Psoas muscle (tissue), 8 donors: ENCODE data around the gene OR4N5. TPM values are rescaled to one million over a fixed set of nuclear protein-coding genes. Genes with fewer than 3 reads are reported as not detected.

ENCODE experiments used
- ATAC-seq, 4 donors: fragments of 200-7000 bp; cut with Tn5 transposase; one replicate each; pipeline ENCODE4 v1.9.1; 2020; ENCODE audit warnings: moderate library complexity in 3 of 4, mild to moderate bottlenecking in 2 of 4
- DNase-seq, 2 donors: peaks; one replicate each; pipeline ENCODE4 v3.0.0-alpha.2; 2020
- H3K27ac ChIP-seq: fragments of 200-600 bp; one replicate; pipeline ENCODE4 v1.8.0; 2022
- H3K27me3 ChIP-seq, 3 donors: fragments of 200-600 bp in 1 of 3; one replicate each; pipeline versions ENCODE4 v1.6.1 to v1.8.0; 2013 to 2022; ENCODE audit warnings: low read length in 2 of 3, mild to moderate bottlenecking in 2 of 3, moderate library complexity in 1 of 3; ENCODE audit not compliant: insufficient read depth in 3 of 3
- H3K36me3 ChIP-seq, 2 donors: fragments of 200-600 bp in 1 of 2; one replicate each; pipeline versions ENCODE4 v1.6.1 to v1.8.0; 2013 to 2022; ENCODE audit warnings: low read depth in 1 of 2, mild to moderate bottlenecking in 1 of 2, moderate library complexity in 1 of 2; ENCODE audit not compliant: insufficient read depth in 1 of 2
- H3K4me1 ChIP-seq: fragments of 200-600 bp; one replicate; pipeline ENCODE4 v1.8.0; 2022
- H3K4me3 ChIP-seq: fragments of 200-600 bp; one replicate; pipeline ENCODE4 v1.8.0; 2022; ENCODE audit warnings: mild to moderate bottlenecking
- H3K9me3 ChIP-seq: fragments of 200-600 bp; one replicate; pipeline ENCODE4 v1.8.0; 2022
- WGBS, 3 donors: extraction: QIAGEN DNeasy Blood & Tissue Kit; methylation state at CpG; one replicate each; pipeline versions ENCODE4 v1.1.6 to v1.1.7; 2013; 5-methylcytosine and 5-hydroxymethylcytosine counted together
- intact Hi-C, 2 donors: fragments of 100-400 bp; cut with DNase I; formaldehyde crosslinking; loops; one replicate each; pipeline versions ENCODE4 v1.11.0 to v1.14.2; 2022
- polyA plus RNA-seq, 3 donors: library from polyadenylated mRNA; stranded (reverse); fragments of 200-250 nt; gene quantifications; one replicate each; pipeline ENCODE4 v1.2.3, GENCODE V29; 2013
- total RNA-seq, 4 donors: library from RNA; stranded (reverse); fragmentation: NEBNext Ultra II Directional in 2 of 4; extraction: Animal tissue kit (Norgen Biotek cat#: 25700) in 2 of 4; gene quantifications; one replicate each; pipeline versions ENCODE4 v1.2.1 to v1.2.4, GENCODE V29; 2021 to 2023
- TF ChIP-seq, protein P1 (sequence below): fragments of 200-600 bp; IDR thresholded peaks from one replicate; pipeline ENCODE4 v1.8.0; 2022; ENCODE audit warnings: antibody characterized with exemption
- donor health status: healthy with polysubstance abuse.
- donor health status: DM: no; HTN: no; CAD: no; lungs with moderate emphysema.
- donor health status: Bipolar disorder and iron deficiency.
- donor health status: healthy.
- donor health status: DM: yes; HTN: yes; CAD: no.
- donor health status: DM: no; HTN: no; CAD: no.
- donor health status: DM: no; HTN: no; CAD: no.
- donor health status: DM: yes; HTN: yes; CAD: no.

Gene OR4N5
- total and polyA plus RNA-seq, 7 donors, result not detected

DNA sequence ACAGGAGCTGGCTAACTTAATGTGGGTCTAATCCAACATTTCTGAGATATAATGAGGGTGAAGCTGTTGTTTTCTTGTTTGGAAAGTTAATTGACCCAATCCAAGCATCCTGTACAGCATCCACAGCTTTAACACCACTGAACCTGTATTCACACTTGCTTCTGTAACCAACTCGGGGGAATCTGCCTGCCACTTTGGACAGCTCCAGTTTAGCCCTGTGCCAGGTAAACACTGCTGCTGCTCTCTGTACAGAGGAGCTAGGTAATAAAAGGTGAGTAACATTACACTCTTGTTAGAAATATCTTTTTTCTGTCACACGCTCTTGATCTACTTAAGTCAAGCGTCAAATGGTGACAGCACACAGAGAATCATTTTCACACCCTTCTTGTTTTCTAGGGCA lies 52.8 kb downstream of the OR4N5 start:
- Histone ChIP-seq H3K4me1 (no peaks in the 10 kb centered on the region), H3K4me3 (no peak overlapping the region), H3K36me3 (no peaks in the 10 kb centered on the region), H3K9me3 (no peaks in the 10 kb centered on the region), H3K27me3 (no peaks in the 10 kb centered on the region), H3K27ac (no peak overlapping the region)
- intact Hi-C loops, result no loop called here
- DNase-seq (no peak), ATAC-seq (no peak)
- 68 to 80% (median 74%) methylated on average over 3 of the region's 3 CpGs for WGBS, 3 donors
- TF ChIP-seq, protein P1, sequence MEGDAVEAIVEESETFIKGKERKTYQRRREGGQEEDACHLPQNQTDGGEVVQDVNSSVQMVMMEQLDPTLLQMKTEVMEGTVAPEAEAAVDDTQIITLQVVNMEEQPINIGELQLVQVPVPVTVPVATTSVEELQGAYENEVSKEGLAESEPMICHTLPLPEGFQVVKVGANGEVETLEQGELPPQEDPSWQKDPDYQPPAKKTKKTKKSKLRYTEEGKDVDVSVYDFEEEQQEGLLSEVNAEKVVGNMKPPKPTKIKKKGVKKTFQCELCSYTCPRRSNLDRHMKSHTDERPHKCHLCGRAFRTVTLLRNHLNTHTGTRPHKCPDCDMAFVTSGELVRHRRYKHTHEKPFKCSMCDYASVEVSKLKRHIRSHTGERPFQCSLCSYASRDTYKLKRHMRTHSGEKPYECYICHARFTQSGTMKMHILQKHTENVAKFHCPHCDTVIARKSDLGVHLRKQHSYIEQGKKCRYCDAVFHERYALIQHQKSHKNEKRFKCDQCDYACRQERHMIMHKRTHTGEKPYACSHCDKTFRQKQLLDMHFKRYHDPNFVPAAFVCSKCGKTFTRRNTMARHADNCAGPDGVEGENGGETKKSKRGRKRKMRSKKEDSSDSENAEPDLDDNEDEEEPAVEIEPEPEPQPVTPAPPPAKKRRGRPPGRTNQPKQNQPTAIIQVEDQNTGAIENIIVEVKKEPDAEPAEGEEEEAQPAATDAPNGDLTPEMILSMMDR, result no peak

DNA sequence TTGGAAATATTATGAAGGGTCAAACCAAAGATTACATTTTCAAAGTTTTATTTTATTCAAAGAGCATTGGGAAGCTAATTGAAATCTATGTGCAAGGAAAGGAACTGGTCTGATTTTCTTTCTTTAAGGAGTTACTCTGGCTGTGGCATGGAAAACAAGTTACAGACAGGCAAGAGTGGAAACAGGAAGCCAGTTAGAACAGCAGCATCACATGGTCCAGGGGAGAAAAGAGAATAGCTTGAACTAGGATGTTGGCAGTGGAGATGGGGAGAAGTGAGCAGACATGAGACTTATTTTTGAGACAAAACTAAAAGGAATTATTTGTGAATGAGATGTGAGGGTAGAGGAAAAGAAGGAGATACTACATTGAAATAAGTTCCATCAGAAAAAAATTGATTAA lies 55.5 kb downstream of the OR4N5 start:
- TF ChIP-seq, protein P1, result no peak
- Histone ChIP-seq H3K27me3 (no peaks in the 10 kb centered on the region), H3K9me3 (no peaks in the 10 kb centered on the region), H3K4me1 (no peaks in the 10 kb centered on the region), H3K4me3 (no peak overlapping the region), H3K27ac (no peak overlapping the region), H3K36me3 (no peaks in the 10 kb centered on the region)
- ATAC-seq, result no peak
- intact Hi-C loops, result no loop called here
- DNase-seq, result no peak

Other genes starting within 250 kb of the OR4N5 start
- not detected for gene OR4K5, start 218.2 kb upstream of the OR4N5 start, total RNA-seq
- gene OR4K5, start 218.2 kb upstream of the OR4N5 start, polyA plus RNA-seq, result not detected
- not detected for gene OR4K1, start 207.9 kb upstream of the OR4N5 start, total RNA-seq
- not detected for gene OR4K1, start 207.9 kb upstream of the OR4N5 start, polyA plus RNA-seq
- not detected for gene OR4K15, start 163.2 kb upstream of the OR4N5 start, total RNA-seq
- not detected for gene OR4K15, start 163.2 kb upstream of the OR4N5 start, polyA plus RNA-seq
- gene OR4Q2, start 136.7 kb upstream of the OR4N5 start, total RNA-seq, result not detected
- not detected for gene OR4Q2, start 136.7 kb upstream of the OR4N5 start, polyA plus RNA-seq
- gene OR4K14, start 119.5 kb upstream of the OR4N5 start, total RNA-seq, result not detected
- gene OR4K14, start 119.5 kb upstream of the OR4N5 start, polyA plus RNA-seq, result not detected
- gene OR4K13, start 102.8 kb upstream of the OR4N5 start, total RNA-seq, result not detected
- gene OR4K13, start 102.8 kb upstream of the OR4N5 start, polyA plus RNA-seq, result not detected
- not detected for gene OR4L1, start 78.8 kb upstream of the OR4N5 start, total RNA-seq
- gene OR4L1, start 78.8 kb upstream of the OR4N5 start, polyA plus RNA-seq, result not detected
- not detected for gene OR4K17, start 28.1 kb upstream of the OR4N5 start, total RNA-seq
- not detected for gene OR4K17, start 28.1 kb upstream of the OR4N5 start, polyA plus RNA-seq
- gene OR11G2, start 52.1 kb downstream of the OR4N5 start, total RNA-seq, result not detected
- gene OR11G2, start 52.1 kb downstream of the OR4N5 start, polyA plus RNA-seq, result not detected
- gene OR11H6, start 84.9 kb downstream of the OR4N5 start, total RNA-seq, result not detected
- gene OR11H6, start 84.9 kb downstream of the OR4N5 start, polyA plus RNA-seq, result not detected
- not detected for gene OR11H7, start 90.2 kb downstream of the OR4N5 start, total RNA-seq
- not detected for gene OR11H7, start 90.2 kb downstream of the OR4N5 start, polyA plus RNA-seq
- not detected for gene OR11H4, start 100.5 kb downstream of the OR4N5 start, total RNA-seq
- gene OR11H4, start 100.5 kb downstream of the OR4N5 start, polyA plus RNA-seq, result not detected
- gene TTC5, start 167.1 kb downstream of the OR4N5 start, total RNA-seq, result 10 to 100 TPM in 1 of 4 donors, 1 to 10 TPM in 3; 4.2 to 10.4 (median 7.5) TPM
- 1 to 10 TPM; 3.2 to 7.6 (median 3.5) TPM for gene TTC5, start 167.1 kb downstream of the OR4N5 start, polyA plus RNA-seq
- gene CCNB1IP1, start 194.5 kb downstream of the OR4N5 start, total RNA-seq, result 10 to 100 TPM; 11.9 to 37.0 (median 28.1) TPM
- 10 to 100 TPM; 35.9 to 67.4 (median 46.0) TPM for gene CCNB1IP1, start 194.5 kb downstream of the OR4N5 start, polyA plus RNA-seq
- 10 to 100 TPM; 10.2 to 17.4 (median 14.7) TPM for gene PARP2, start 204.8 kb downstream of the OR4N5 start, total RNA-seq
- 10 to 100 TPM; 14.5 to 30.1 (median 18.2) TPM for gene PARP2, start 204.8 kb downstream of the OR4N5 start, polyA plus RNA-seq